Activated naive CD4-positive, alpha-beta T cell (primary cell): ENCODE measurements around the gene DEPP1.
A peak's percentile ranks its signal among the peaks of the same experiment; 100 is the strongest.

ENCODE experiments used
- DNase-seq, 4 experiments: peaks; one replicate each; lab custom pipeline; 2025; lab: John Stamatoyannopoulos, UW

Gene DEPP1

GRCh38 chr10:44966816-44967509 is 11.6 kb downstream of the DEPP1 start:
- no peak for DNase-seq

DNA sequence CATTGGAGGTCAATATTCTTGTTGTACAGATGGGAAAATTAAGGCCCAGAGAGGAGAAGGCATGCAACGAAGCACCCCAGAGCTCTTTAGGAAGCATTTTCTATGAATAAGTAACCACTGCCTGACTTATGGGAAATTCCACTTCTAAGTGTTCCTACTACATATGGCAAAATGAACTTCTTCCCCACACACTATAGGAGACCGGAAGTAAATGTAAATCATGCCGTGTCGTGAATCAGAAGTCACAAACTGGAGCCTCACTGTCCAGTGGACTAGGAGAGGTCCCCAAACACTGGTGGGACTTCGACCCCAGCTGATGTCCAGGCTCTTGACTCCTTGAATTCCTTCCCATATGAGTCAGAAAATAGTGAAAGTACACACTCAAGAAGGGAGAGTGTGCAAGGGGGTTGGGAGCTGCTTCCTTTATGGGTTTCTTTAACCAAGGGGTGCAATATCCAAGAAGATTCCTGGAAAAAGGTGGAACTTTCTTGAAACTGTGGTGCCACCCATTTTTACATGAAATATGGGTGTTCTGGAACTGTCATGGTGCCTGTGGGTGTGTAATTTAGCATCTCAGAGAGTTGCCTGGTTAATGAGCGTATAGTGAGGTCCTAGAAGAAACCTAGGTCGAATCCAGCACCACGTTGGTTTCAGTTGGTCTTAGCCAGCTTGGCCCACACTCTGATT is 12.3 kb downstream of the DEPP1 start:
- no peak for DNase-seq

GRCh38 chr10:44965651-44966097 is 12.9 kb downstream of the DEPP1 start:
- DNase-seq = no peak

DNA sequence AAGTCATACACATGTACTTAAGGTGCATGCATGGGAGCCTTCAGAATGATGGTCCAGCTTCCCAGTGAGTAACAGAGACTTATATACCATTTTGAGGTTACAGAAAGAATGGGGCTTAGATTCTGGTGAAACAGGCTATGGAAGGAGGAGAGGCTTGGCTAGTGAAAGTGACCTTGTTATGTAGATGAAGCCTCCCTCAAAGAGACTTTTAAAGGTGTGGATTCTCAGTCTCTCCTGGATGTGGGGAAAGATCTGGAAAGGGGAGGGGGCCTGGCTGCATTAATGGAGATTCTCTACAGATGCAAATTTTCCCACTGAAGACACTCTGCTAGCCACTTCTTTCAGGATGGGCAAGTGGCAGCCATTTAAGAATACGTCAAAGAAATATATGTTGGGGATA is 13.5 kb downstream of the DEPP1 start:
- DNase-seq = no peak

DNA sequence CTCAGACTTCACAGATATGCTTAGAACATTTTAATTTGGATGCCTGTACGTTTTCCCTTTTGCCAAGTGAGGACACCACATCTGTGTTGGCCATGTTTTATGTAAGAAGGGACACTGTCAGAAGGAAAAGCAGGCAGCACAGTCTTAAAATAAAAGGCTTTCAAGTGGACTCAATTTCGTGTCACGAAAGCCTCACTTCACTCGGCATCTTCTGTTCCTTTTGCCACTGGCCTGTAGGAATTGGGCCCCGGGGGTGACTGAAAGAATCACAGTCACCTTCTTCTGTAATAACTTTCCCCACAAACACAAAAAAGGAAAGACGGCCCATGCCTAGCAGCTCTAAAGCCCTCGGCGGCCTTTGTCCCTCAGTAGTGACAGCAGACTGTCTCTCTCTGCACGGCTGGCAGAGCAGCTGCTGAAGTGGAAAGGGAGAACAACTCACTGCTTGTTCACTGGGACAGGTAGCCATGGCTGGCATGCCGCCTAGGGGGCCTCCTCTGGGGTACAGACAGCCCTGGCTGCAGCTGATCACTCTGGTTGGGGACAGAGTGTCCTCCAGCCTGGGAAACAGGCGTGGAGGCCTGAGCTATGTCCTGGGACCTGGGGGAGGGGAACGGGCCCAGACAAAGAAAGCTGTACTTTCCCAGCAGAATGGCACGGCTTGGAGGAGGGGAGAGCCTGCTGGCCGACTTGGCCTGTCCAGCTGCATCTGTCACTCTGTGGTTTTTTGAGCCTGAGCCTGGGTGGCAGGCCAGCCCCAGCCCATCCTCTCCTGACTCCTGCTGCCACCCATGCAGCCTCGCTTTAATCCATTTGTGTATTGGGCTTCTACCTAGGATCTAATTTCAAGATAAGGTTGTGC is 14.6 kb downstream of the DEPP1 start:
- no peak for DNase-seq

GRCh38 chr10:44962870-44963738 is 15.5 kb downstream of the DEPP1 start:
- no peak for DNase-seq

GRCh38 chr10:44961931-44962750 is 16.5 kb downstream of the DEPP1 start:
- DNase-seq = no peak

DNA sequence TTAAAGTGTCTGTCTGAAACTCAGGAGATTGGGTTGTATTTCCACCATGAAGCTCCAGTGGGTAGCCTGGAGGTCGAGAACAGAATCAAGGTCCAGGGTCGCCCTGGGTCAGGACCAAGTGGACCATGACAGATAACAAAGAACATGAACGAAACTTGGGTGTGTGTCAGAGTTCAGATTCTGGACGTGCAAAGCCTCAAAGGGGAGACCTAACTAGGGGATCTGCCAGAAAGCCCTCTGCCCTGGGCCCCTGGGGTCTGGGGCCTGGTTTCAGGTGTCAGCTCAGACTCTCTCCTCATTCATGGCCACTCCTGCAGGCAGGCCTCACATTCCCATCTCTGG is 17.4 kb downstream of the DEPP1 start:
- DNase-seq = no peak

DNA sequence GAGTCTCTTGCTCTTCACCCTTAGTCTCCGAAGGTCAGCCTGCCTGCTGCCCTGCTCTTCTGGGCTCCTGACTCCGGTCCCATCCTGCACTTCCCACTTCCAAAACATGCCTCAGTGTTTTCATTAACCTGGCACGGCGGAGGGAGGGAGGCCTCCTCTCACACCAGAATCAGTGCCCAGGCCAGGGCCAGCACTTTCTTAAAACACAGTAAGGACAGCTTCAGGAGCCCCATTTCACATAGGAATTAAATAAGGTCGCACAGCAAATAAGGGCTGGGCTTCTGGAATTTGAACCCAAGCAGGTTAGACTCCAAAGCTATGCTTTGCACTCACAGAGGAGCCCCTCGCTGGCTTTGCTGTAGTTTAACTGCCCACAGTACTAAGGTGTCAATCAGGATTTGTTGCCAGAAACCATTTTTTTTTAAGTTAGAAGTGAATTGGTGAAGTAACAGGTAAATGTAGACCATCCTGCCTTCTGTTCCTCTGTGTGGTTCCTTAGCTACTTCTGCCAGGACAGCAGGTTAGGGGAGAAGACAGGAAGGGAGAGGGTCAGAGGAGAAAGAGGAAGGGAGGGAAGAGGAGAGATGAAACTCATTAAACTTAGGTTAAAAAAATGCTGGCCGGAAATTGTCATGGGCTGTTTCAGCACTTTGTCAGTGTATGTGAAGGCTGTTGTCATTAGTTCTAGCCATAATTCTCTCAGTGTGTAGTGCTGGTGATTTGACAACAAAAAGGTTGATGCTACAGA is 18.0 kb downstream of the DEPP1 start:
- DNase-seq = no peak

- DNase-seq = no peak
These were observed 18.5 kb downstream of the DEPP1 start for GRCh38 chr10:44960088-44960460.

- peak; percentile 62 to 90 (median 82) for DNase-seq
These were observed 19.1 kb downstream of the DEPP1 start, which contains the start of gene RASSF4 for GRCh38 chr10:44959247-44960087. TSS of gene RASSF4 (plus strand) at chr10:44959802. CDS start at chr10:44970203, 10,401 bp downstream.

DNA sequence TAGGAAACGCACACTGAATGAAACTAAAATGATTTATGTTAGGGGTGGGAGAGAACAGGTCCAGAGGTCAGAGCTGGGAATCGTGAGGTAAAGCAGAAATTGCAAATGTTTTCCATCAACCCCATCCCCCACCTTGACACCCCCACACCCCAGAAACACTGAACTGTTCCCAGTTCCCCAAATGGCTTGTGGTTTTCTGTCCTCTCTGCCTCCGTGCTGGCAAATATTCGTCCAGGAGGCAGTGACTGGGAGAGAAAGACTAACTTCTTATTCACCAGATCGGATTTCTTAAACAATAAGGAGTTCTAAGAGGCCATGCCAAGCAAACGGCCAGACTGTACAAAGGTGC is 19.7 kb downstream of the DEPP1 start:
- no peak for DNase-seq

DNA sequence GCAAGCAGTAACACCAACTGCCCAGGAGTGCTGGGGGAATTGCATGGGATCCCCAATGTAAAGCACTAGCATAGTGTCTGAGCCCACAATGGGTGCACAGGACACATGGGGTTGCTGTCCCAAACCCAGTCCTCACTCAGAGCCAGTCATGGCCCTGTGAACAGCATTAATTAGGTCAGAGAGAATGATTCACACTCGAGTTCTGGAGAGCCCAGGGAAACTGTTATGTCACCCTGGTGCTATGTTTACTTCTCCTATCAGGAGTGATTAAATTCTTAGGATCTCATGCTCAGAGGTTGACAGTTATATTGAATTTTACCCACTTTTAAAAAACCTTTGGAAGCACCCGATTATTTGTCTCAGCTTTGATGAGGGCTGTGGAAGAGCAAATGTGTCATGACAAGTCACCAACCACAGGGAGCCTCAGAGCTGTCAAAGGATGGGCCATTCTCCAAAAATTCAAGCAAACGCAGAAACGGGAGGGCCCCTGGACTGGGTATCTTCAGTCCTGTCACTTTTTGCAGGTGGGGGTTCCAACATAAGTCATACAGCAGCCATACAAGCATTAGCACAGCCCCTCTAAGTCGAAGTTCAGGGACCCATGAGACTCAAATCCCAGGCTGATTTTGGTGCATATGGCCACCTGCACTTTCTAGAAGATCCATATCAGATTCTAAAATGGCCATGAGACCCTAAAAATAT is 20.3 kb downstream of the DEPP1 start:
- no peak for DNase-seq

DNA sequence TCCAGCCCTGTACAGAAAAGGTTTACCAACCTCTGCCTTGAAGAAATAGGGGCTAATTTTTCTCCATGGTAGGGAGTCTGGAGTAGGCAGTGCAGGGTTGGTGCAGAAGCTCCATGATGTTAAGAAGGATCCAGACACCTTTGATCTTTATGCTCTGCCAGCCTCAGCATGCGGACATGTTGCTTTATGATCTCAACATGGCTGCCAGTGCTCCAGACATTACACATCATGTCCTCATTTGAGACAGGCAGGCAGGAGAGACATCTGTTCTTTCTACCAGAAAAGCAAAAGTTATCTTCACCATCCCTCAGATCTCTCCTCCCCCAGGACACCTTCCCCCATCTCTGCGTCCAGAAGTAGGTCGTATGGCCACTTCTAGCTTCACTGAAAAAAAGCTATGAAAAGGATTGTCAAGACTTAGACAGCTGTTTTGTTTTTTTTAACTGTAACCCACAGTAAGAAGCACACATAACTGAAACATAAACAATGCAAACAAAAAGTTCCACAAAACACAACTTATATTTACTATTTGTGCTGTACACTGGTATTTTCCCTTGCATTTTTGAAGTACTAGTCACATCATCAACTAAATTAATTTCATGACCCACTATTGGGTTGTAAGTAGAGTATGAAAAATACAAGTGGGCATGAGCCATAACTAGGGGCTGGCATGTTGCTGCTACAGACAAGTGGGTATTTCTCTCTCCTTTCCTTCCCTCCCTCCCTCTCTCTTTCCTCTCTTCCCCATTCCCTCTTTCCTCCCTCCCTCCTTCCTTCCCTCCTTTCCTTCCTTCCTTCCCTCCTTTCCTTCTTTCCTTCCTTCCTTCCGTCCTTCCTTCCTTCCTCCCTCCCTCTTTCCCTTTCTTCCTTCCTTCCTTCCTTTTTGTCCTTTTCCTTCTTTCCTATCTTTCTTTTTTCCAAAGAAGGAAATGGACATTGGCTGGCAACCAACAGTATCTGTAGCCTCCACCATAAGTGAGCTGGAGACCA is 21.6 kb downstream of the DEPP1 start:
- DNase-seq = no peak

DNA sequence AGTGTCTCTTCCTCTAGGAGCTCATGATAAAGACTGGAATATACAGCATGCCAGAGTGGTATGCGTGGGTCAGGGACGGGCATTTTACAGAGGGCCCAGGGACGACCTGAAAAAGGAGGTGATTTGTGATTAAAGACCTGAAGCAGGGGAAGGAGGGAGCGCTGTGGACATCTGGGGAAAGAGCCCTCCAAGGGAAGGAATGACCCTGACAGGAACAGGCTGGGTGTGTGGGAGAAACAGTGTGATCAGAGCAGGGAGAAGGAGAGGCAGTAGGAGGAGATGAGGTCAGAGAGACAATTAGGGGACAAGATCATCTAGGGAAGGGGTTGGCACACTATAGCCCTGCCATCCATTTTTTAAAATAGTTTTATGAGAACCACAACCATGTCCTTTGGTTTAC is 22.4 kb downstream of the DEPP1 start:
- no peak for DNase-seq

DNA sequence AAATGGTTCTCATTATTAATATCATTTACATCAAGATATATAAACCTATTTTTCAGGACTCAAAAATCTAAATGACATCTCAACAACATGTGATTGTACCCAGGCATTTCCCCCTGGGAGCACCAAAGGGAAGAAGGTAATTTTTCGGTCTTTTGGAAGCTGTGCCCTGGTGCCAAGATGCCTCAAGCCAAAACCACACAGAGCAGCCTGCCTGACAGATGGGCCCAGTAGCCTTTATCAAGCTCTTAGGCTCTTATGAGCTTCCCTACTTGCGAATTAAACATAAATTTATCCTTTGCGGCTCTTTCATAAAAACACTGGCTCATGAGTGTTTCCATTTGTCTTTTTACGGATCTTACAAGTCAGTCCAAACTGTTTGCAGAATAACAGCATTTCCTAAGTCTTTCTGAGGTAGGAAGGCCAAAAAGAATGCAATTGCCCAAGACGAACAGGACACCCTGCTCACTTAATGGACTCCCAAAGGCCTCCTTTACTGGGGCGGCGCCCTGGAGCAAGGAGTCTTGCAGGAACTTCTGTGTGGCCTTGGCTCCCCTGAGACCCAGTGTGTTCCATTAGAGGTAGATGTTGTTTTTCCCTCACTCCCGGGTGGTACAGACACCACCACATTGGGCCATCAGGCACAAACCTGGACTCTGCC is 23.1 kb downstream of the DEPP1 start:
- no peak for DNase-seq

GRCh38 chr10:44954962-44955361 is 23.6 kb downstream of the DEPP1 start:
- no peak for DNase-seq
